Measurements from ENCODE around the gene CCNI2.

Gene CCNI2

DNA sequence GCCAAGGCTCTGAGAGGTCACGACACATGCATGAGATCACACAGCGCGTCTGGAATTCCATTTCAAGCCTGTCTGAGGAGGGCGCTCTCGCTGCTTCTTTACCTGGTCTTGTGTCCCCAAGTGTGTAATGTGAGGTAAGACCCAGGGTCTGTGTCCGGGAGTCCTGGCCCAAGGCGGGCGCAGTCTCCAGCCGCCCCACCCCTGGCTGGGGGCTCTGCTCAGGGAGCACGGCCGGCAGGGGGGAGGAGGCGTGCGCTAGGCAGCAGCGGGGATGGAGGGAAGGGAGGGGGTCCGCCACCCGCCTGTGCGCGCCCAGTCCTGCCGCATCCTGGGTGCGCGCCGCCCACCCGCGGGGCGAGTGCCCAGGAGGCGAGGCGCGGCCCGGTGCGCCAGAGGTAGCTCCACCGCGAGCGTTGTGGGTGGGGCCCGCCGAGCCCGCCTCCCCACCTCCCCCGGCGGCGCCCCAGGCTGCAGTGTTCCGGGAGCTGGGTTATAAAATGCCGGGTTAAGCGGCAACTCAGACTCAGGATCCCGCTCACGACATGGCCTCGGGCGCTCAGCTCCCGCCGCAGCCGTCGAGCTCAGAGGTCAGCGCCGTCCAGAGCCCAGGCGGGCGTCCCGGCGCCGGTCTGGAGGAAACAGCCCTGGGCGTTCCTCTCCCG, at the start of gene CCNI2:
TSS of gene CCNI2 (plus strand) at position 473 of the 662 bp plus-strand sequence. CDS start at position 543, 70 bp downstream.
- DNase-seq (ENCODE audit: low read depth in 2 of 2) = peak; percentile 29 to 44

DNA sequence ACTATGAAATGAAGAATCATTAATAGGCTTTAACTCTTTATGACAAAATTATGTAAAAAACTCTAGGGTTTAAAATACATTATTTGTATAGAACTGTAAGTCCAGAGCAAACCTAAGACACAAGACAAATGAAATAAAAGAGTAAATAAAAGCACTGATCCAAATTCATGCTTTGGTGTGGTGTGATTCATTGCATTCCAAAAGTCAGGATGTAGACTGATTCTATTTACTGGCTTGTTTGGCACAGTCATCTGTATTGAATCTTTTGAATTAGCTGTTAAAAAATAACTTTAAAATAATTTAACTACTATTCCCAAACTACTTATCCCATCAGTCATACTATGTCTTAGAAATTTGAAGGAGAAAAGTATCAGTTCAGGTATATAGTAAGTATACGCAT, 42.4 kb upstream of the CCNI2 start:
- DNase-seq (ENCODE audit: low read depth in 2 of 2) = no peak

- DNase-seq (ENCODE audit: low read depth in 2 of 2) = no peak
Observed at GRCh38 chr5:132708645-132709044, 38.6 kb upstream of the CCNI2 start.

DNA sequence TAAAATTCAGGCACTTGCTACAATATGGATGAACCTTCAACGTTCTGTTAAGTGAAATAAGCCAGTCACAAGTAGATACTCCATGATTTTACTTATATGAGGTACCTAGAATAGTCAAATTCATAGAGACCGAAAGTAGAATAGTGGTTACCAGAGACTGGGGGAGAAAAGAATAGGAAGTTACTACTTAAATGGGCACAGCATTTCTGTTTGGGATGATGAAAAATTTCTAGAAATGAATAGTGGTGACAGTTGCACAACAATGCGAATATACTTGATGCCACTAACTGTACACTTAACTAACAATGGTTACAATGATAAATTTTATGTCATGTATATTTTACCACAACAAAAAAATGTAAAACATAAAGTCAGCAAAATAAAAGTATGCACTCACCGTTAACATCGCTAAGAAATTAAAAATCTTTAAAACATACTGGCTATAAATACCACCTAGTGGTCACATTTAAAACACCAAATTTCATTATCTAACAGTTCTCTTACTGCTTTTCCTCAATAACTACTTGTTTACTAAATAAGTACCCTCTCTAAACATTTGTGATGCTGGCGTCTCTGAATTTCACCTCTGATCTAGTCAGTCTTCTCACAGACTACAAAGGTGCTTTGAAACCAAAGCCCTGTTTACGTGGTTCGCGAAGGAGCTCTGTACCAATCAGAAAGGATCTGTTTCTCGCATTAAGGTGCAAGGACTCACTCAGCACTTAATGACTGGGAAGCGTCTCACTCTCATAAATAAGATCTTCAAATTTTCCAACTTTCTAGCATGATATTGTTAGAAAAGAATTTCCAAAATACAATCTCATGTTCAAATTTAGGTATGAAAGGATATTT, 32.5 kb upstream of the CCNI2 start:
- no peak for DNase-seq (ENCODE audit: low read depth in 2 of 2)

DNA sequence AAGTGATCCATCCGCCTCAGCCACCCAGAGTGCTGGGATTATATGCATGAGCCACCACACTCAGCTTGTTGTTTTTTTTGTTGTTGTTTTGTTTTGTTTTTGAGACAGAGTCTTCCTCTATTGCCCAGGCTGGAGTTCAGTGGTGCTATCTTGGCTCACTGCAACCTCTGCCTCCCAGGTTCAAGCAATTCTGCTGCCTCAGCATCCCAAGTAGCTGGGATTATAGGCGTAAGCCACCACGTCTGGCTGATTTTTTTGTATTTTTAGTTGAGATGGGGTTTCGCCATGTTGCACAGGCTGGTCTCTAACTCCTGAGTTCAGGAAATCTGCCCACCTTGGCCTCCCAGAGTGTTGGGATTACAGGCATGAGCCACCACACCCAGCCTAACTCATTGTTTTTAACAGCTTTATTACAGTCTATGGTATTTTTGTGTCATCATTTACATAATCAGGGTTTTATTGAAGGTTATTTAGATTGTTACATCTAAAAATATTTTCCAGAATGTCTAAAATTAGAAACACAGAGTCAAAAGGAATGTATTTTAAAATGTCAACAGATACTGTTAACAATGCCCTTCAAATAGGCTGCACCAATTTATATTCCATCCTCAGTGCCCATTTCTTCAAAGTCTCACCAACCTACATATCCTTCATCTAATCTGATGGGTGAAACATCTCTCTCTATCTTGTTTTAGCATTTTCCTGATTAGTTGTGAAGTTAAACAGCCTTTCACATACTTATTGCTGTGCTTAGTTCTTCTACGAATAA, 28.5 kb upstream of the CCNI2 start:
- DNase-seq (ENCODE audit: low read depth in 2 of 2) = no peak

DNA sequence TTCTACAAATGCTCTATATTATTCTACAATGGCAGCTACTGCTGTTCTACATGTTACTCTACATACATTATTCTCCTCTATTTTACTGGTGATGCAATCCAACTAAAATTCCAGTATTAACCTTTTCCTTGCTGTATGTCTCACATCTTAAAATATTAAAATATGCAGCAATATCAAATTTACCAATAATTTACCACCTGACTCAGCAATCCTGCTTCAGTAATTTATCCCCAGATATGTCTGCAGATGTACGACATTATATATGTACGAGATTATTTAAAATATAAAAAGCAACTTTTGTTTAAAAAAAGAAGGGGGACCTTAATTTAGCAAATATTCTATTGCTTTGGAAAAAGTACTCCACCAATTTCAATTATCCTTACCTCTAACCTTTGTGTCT, 21.5 kb upstream of the CCNI2 start:
- DNase-seq (ENCODE audit: low read depth in 2 of 2) = no peak

GRCh38 chr5:132729896-132730295, 17.3 kb upstream of the CCNI2 start:
- no peak for DNase-seq (ENCODE audit: low read depth in 2 of 2)

GRCh38 chr5:132733499-132734148, 13.6 kb upstream of the CCNI2 start:
- DNase-seq (ENCODE audit: low read depth in 2 of 2) = no peak

DNA sequence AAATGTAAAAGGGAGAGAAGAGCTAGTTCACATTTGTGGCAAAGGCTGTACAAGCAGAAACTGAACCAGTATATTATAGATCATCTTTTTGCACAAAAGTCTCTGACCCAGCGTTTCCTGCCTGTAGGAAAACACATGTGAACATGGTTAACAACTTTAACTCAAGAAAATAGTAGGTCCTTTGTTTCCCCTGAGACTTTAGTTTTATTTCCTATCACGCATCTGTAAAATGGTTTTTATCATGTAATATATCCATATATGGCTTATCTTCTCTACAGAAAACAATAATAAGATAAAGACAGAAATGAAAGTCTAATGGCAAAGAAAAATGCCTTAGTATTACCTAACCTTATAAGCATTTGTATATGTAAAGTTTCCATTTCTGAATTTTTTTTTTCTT, 12.5 kb upstream of the CCNI2 start:
- no peak for DNase-seq (ENCODE audit: low read depth in 2 of 2)

DNA sequence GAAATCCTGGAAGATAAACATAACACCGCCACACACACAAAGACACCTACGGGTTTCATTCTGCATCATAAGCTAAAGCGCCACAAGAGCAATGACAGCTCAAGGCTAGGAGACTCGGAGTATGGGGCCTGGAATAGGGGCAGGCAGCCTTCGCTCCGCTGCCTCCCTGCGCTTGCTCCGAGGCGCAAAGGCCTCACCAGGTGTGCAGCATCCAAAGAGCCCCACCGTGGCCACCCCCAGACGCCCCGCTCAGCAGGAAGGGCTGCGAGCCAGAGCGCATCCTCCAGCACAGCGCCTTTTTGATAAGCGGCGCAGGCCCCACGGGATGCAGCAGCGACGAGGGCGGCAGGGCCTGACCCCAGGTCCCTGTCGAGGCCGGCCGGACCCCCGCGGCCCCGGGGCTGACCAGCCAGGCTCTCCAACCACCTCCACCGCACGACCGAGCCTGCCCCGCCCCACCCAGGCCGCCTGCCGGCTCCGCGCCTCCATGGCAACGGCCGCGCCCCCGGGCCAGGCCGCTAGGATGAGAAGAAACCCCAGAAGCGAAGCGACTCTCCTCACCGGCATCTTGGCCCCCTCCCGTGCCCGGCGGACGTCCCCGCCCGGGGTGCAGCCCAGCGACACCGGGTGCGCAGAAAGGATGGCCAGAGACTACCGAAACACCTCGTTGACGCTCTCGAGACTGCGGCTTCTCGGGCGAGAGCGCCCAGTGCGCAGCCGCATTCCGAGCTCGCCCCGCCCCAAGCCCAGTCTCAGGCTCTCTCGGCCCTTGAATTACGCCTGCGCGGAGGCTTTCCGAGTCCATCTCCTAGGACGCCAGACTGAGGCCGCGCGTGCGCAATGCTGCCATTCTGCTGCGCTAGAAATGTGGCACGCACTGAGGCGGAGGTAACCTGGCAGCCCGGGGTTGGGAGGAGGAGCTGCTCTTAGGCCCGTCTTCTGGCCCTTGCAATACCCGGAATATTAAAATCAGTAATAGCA, 10.1 kb upstream of the CCNI2 start, which contains the start of gene KIF3A:
TSS of gene KIF3A (minus strand) at position 694 of the 981 bp plus-strand sequence. CDS start at position 567, 127 bp downstream.
- peak; percentile 98 for DNase-seq (ENCODE audit: low read depth in 2 of 2)

GRCh38 chr5:132737982-132738681, 9.1 kb upstream of the CCNI2 start:
- DNase-seq (ENCODE audit: low read depth in 2 of 2) = no peak

DNA sequence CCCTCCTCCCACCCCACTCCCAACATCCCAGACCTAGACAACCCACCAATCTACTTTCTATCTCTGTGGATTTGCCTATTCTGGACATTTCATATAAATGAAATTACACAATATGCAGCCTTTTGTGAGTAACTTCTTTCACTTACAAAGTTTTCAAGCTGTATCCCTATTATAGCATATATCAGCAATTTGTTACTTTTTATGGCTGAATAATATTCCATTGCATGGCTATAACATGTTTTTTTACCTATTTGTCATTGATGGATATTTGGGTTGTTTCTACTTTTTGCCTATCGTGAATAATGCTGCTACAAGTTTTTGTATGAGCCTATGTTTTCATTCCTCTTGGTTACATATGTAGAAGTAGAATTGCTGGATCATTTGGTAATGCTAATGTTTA, 8.0 kb upstream of the CCNI2 start:
- no peak for DNase-seq (ENCODE audit: low read depth in 2 of 2)

DNA sequence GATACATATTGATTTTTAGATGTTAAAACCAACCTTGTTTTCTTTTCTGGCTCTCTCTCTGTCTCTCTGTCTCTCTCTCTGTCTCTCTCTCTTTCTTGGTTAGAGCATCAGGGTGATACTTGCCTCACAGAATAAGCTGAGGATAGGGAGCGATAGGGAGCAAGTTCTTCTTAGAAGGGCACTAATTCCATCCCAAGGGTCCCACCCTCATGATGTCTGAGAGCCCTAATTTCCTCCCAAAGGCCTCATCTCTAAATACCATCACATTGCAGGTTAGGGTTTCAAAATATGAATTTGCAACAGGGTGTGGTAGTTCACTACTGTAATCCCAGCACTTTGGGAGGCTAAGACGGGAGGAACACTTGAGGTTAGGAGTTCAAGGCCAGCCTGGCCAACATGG, 5.1 kb upstream of the CCNI2 start:
- DNase-seq (ENCODE audit: low read depth in 2 of 2) = no peak

GRCh38 chr5:132742626-132743025, 4.6 kb upstream of the CCNI2 start:
- no peak for DNase-seq (ENCODE audit: low read depth in 2 of 2)

GRCh38 chr5:132744659-132745058, 2.6 kb upstream of the CCNI2 start:
- DNase-seq (ENCODE audit: low read depth in 2 of 2) = no peak

GRCh38 chr5:132746592-132746953, 653 bp upstream of the CCNI2 start:
- no peak for DNase-seq (ENCODE audit: low read depth in 2 of 2)

DNA sequence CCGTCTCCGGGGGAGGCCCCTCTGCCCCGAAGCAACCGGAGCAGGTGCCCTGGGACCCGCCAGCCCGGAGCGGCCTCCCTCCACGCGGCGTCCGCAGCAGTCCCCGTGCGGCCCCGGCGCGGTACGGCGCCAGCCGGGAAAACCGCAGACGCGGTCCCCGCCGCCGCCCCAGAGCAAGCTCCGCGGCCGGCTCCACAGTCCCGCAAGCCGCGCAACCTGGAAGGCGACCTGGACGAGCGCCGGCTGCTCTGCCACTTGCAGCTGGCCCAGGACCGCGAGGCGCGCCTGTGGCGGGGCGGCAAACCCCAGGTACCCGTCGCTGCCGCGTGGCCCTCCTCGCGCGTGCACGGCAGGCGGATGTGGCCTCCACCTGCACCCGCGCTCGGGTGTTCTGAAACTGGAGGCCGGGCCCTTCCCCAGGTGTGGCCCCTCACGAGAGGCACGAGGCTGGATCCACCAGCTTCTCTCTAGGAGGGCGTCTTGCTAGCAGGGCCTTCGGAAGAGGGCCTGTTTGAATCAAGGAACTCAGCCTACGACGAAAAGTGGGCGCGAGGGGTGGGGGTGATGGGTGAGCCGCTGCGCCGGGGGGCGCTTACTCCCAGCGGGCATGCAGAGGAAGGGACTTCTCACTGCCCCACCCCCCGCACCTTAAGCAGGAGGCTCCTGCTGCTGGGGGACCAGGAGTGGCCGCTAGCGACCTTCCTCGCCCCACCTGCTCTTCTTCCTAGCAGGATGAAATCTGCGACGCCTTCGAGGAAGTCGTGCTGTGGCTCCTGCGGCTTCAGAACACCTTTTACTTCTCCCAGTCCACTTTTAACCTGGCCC, 602 bp downstream of the CCNI2 start:
- DNase-seq (ENCODE audit: low read depth in 2 of 2) = no peak

- no peak for DNase-seq (ENCODE audit: low read depth in 2 of 2)
Observed at GRCh38 chr5:132748522-132749000, 1.3 kb downstream of the CCNI2 start.

DNA sequence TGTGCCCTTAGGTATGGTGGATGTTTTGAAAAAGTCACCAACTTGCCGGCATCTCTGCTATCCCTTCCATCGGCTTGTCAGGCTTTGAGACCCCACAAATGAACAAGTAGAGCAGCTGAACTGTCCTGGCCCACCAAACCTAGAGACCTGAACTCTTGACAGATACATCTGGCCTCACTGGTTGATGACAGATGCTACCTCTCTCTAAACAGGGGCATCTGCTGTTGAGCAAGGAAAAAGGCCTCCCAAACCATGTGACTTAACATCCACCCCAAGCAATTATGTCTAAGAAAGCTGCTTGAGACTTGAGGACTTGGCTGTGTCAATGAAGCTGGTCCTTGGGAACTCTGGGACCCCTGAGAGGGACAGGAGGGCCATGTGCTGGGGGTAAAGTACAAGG, 2.3 kb downstream of the CCNI2 start:
- no peak for DNase-seq (ENCODE audit: low read depth in 2 of 2)
